Measurements from ENCODE around the gene LST1. TPM values are rescaled to one million over a fixed set of nuclear protein-coding genes. Genes with fewer than 3 reads are reported as not detected.
A peak's percentile ranks its signal among the peaks of the same experiment; 100 is the strongest.

The LST1 gene
- total and polyA plus RNA-seq, 2 of the 4 experiments (the other 2 are of a cell fraction), result not detected

- 94% methylated on average over 3 of the region's 6 CpGs; no CpG with 5 or more reads in 1 of the 2 experiments for WGBS, 2 experiments (ENCODE audit: extremely low coverage in 2 of 2, insufficient read length in 1 of 2)
- Histone ChIP-seq H3K18ac (ENCODE audit: low read depth, low read length) (no peak overlapping the region), H2AK5ac (ENCODE audit: low read depth, low read length) (no peak overlapping the region), H4K8ac (ENCODE audit: low read depth in 2 of 2, low read length in 2 of 2) (no peak overlapping the region), H3K36me3 (ENCODE audit: control insufficient read depth, insufficient read depth, low read length) (peaks cover 52% of the 10 kb centered on the region), H2BK15ac (ENCODE audit: low read depth, low read length) (no peak overlapping the region), H3K9ac (ENCODE audit: low read depth, low read length) (no peak overlapping the region), H4K91ac (ENCODE audit: insufficient read depth, low read depth, low read length) (no peak overlapping the region), H2AK9ac (replicated peaks; ENCODE audit: low read depth, low read length, poor library complexity) (no peak overlapping the region), H3K4me1 (ENCODE audit: control insufficient read depth, insufficient read depth, low read length) (peaks cover 10% of the 10 kb centered on the region), H2BK120ac (ENCODE audit: low read depth, low read length) (no peak overlapping the region), H3K23ac (ENCODE audit: low read depth, low read length) (peak overlapping the region; percentile 50; the same call in 1 of the 2 replicates), H3K14ac (replicated peaks; ENCODE audit: low read depth, low read length) (no peak overlapping the region), H4K5ac (ENCODE audit: low read depth, low read length) (no peak overlapping the region), H2BK5ac (ENCODE audit: low read depth, low read length, poor library complexity, severe bottlenecking) (no peak overlapping the region), H2BK20ac (ENCODE audit: low read depth, low read length) (no peak overlapping the region), H4K20me1 (ENCODE audit: insufficient read depth, low read length) (peaks cover 78% of the 10 kb centered on the region), H3K27me3 (ENCODE audit: control insufficient read depth, insufficient read depth, low read length) (no peaks in the 10 kb centered on the region), H3K79me1 (ENCODE audit: low read depth in 1 of 2, low read length in 2 of 2) (peaks cover 28 to 73% of the 10 kb centered on the region in 2 experiments), H3K9me1 (ENCODE audit: insufficient read depth, low read length) (0 out of 2 replicates have a peak, but pooled peaks cover 6% of the 10 kb centered on the region), H3K9me3 (ENCODE audit: control insufficient read depth, insufficient read depth, low read length) (no peaks in the 10 kb centered on the region), H3K56ac (ENCODE audit: extremely low read depth, insufficient read depth, low read length) (no peak overlapping the region), H3K4me2 (ENCODE audit: low read depth, low read length) (peak overlapping the region; percentile 29; the same call in 1 of the 2 replicates), H2AFZ (replicated peaks; ENCODE audit: low read length, poor library complexity) (no peak overlapping the region), H3K4ac (ENCODE audit: low read depth, low read length) (no peak overlapping the region), H3K4me3 (ENCODE audit: insufficient read depth, low read depth, low read length) (no peak overlapping the region), H3K27ac (ENCODE audit: insufficient read depth, low read length) (no peak overlapping the region)
- intact Hi-C loops (cut with micrococcal nuclease), result no loop called here
- no peak for DNase-seq
- no peak for ATAC-seq (ENCODE audit: low read depth)
- TF ChIP-seq MXI1 (IDR thresholded peaks at IDR 0.05; ENCODE audit: borderline replicate concordance, low read depth, low read length) (no peak), USF2 (IDR thresholded peaks at IDR 0.05; ENCODE audit: low read depth, low read length) (no peak), FOS (IDR thresholded peaks at IDR 0.05; ENCODE audit: low read depth, low read length) (no peak), RAD21 (IDR thresholded peaks at IDR 0.05; ENCODE audit: low read length) (no peak)
- dilution Hi-C loops (cut with HindIII; ENCODE audit: low sequenced_read_pairs, unreplicated experiment), result no loop called here
- BruUV-seq (replicated peaks), result no TSS peak
- in situ Hi-C loops (cut with MboI; ENCODE audit: low sequenced_read_pairs), result no loop called here
- ChIA-PET CTCF (interaction anchor here (1.0 to 1.2 kb wide), 2 partner anchors 44 to 46 kb away, joined by 3 to 4 read pairs; no protein-coding TSS in a partner anchor), POLR2A (ENCODE audit: unreplicated experiment) (no interaction called here)
These were observed 47.2 kb upstream of the LST1 start for GRCh38 chr6:31538805-31539400.
